Adipocyte (in vitro differentiated cells): ENCODE data around the gene MYO7B.
"Not testable (repeated sequence)": the region's sequence is repeated elsewhere in the genome, so short reads cannot be mapped to it uniquely, and the experiment has no call there.

ENCODE experiments used
- DNase-seq: peaks from one replicate; pipeline ENCODE4 v3.0.0-alpha.2; 2015; ENCODE audit warnings: low read depth
- H3K27me3 ChIP-seq: replicated peaks from 2 replicates; pipeline ENCODE4 v1.7.0; 2013; ENCODE audit warnings: mild to moderate bottlenecking, low read length, moderate library complexity; ENCODE audit not compliant: control insufficient read depth, insufficient read depth
- H3K36me3 ChIP-seq: 2 replicates; pipeline ENCODE4 v1.7.0; 2013; ENCODE audit warnings: low read length, mild to moderate bottlenecking, moderate library complexity; ENCODE audit not compliant: control insufficient read depth, insufficient read depth, severe bottlenecking
- H3K4me1 ChIP-seq: 2 replicates; pipeline ENCODE4 v1.7.0; 2013; ENCODE audit warnings: mild to moderate bottlenecking, low read length, moderate library complexity; ENCODE audit not compliant: control insufficient read depth, insufficient read depth
- H3K4me3 ChIP-seq: 2 replicates; pipeline ENCODE4 v1.7.0; 2013; ENCODE audit warnings: mild to moderate bottlenecking, low read length, moderate library complexity
- H3K9ac ChIP-seq: 2 replicates; pipeline ENCODE4 v1.7.0; 2013; ENCODE audit warnings: mild to moderate bottlenecking, low read length, moderate library complexity
- H3K9me3 ChIP-seq: 2 replicates; pipeline ENCODE4 v1.7.0; 2013; ENCODE audit warnings: mild to moderate bottlenecking, low read length, moderate library complexity; ENCODE audit not compliant: control insufficient read depth

Gene MYO7B

GRCh38 chr2:127525691-127526131 is 9.8 kb upstream of the MYO7B start:
- Histone ChIP-seq H3K4me3 (peak overlapping the region; percentile 89), H3K9ac (peak overlapping the region; percentile 97), H3K27me3 (no peaks in the 10 kb centered on the region), H3K9me3 (no peaks in the 10 kb centered on the region), H3K4me1 (peaks cover 17% of the 10 kb centered on the region), H3K36me3 (peaks cover 27% of the 10 kb centered on the region)
- peak; percentile 71 for DNase-seq

- DNase-seq: peak; percentile 99
- H3K27me3 ChIP-seq: no peaks in the 10 kb centered on the region
- peaks cover 24% of the 10 kb centered on the region for H3K36me3 ChIP-seq
- H3K9ac ChIP-seq: peak within 1 kb of the TSS; percentile 97
- H3K4me1 ChIP-seq: peaks cover 17% of the 10 kb centered on the region
- no peaks in the 10 kb centered on the region for H3K9me3 ChIP-seq
- H3K4me3 ChIP-seq: peak within 1 kb of the TSS; percentile 89
These were observed 9.1 kb upstream of the MYO7B start, which contains the start of gene IWS1 for GRCh38 chr2:127526132-127527000. IWS1 (minus strand) TSS chr2:127526489; CDS start chr2:127526208, 281 bp downstream.

- Histone ChIP-seq H3K36me3 (peaks cover 15% of the 10 kb centered on the region), H3K4me3 (peak overlapping the region; percentile 89), H3K9ac (peak overlapping the region; percentile 97), H3K9me3 (no peaks in the 10 kb centered on the region), H3K4me1 (peaks cover 17% of the 10 kb centered on the region), H3K27me3 (no peaks in the 10 kb centered on the region)
- DNase-seq: no peak
These were observed 8.3 kb upstream of the MYO7B start for GRCh38 chr2:127527001-127527804.

DNA sequence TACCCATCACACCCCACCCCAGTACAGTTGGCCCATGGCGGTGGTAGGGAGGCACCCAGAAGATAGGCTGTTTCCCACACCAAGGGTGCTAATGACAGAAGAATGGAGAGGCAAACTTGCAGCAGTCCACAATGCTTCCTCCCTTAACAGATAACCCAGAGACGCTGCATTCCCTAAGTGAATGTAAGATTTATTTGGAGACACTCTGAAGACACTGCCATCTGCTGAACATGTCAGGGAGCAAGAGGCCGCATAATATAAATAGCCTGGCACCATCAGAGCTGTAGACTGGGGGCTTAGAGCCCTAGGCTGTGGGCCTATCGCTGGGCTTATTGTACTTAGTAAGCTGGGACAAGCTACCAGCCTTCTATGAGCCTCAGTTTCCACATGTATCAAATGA is 7.0 kb upstream of the MYO7B start:
- H3K9me3 ChIP-seq: no peaks in the 10 kb centered on the region
- peaks cover 2% of the 10 kb centered on the region for H3K36me3 ChIP-seq
- H3K27me3 ChIP-seq: no peaks in the 10 kb centered on the region
- peaks cover 14% of the 10 kb centered on the region for H3K4me1 ChIP-seq
- no peak overlapping the region for H3K4me3 ChIP-seq
- no peak overlapping the region for H3K9ac ChIP-seq
- DNase-seq: no peak

GRCh38 chr2:127529416-127529815 is 6.1 kb upstream of the MYO7B start:
- H3K36me3 ChIP-seq, H3K4me3 ChIP-seq, DNase-seq, H3K9me3 ChIP-seq, H3K27me3 ChIP-seq, H3K4me1 ChIP-seq, H3K9ac ChIP-seq: not testable (repeated sequence)

DNA sequence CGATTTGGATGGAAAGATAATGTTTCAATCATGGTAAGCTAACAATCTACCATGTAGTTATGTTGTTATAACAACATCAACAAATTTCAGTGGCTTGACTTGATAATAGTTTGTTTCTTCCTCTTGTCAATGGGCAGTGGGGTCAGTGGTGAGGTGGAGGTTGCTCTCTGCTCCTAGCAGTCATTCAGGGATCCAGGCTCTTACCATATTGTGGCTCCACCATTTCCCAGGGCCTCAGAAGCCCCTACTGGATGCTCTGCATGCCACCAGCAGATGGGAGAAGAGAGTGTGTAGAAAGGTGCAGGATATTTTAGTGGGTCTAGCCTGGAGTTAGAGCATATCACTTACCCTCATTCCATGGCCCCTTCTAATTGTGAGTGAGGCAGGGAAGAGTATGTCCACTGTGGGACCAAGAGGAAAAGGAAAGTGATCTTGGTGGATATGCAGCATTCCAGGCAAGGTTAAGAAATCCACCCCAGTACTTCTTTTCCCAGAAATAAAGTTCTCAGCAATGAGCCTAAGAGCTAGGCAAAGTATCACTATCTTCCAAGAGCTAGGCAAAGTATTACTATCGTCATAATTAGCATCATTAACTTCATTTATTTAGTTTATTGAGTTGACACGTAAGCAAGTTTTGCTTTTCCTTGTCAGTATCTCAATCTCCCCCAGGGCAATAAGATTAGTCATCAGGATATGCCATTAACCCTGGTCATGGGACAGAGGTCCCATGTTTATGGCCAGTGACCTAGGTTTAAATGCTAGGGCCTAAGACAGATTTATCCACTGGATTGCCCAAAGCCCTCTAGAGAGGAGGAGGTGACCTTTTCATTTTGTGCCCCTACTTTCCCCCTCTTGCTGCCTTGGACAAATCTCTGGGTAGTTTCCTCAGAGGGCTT is 5.0 kb upstream of the MYO7B start:
- Histone ChIP-seq H3K9me3 (no peaks in the 10 kb centered on the region), H3K4me3 (no peak overlapping the region), H3K4me1 (peaks cover 8% of the 10 kb centered on the region), H3K36me3 (no peaks in the 10 kb centered on the region), H3K27me3 (peaks cover 14% of the 10 kb centered on the region), H3K9ac (no peak overlapping the region)
- DNase-seq: no peak

GRCh38 chr2:127531221-127531648 is 4.2 kb upstream of the MYO7B start:
- no peaks in the 10 kb centered on the region for H3K36me3 ChIP-seq
- peaks cover 18% of the 10 kb centered on the region for H3K27me3 ChIP-seq
- peaks cover 8% of the 10 kb centered on the region for H3K4me1 ChIP-seq
- no peak for DNase-seq
- no peak overlapping the region for H3K9ac ChIP-seq
- no peaks in the 10 kb centered on the region for H3K9me3 ChIP-seq
- H3K4me3 ChIP-seq: no peak overlapping the region

- no peak overlapping the region for H3K4me3 ChIP-seq
- H3K36me3 ChIP-seq: no peaks in the 10 kb centered on the region
- no peak overlapping the region for H3K9ac ChIP-seq
- H3K27me3 ChIP-seq: peaks cover 18% of the 10 kb centered on the region
- H3K9me3 ChIP-seq: no peaks in the 10 kb centered on the region
- H3K4me1 ChIP-seq: peaks cover 2% of the 10 kb centered on the region
- no peak for DNase-seq
These were observed 3.2 kb upstream of the MYO7B start for GRCh38 chr2:127532296-127532695.

DNA sequence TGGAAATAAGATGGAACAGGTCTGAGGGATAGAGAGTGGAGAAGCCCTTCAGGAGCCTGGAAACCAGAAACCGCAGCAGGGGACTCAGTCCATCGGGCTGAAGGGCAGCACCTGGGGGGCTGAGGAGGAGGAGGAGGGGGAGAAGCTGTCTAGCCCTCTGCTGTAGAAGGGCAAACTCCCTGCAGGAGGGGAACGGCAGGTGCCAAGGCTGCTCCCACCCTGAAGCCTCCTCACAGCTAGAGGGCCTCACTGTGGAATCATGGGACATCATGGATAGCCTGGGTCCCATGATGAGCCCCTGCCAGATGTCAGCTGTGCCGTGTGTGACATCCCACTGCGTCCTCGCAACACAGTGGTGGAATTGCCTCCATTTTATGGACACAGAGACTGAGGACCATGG is 435 bp downstream of the MYO7B start:
- DNase-seq: no peak
- Histone ChIP-seq H3K9ac (no peak overlapping the region), H3K4me1 (no peaks in the 10 kb centered on the region), H3K36me3 (no peaks in the 10 kb centered on the region), H3K9me3 (no peaks in the 10 kb centered on the region), H3K27me3 (peaks cover 18% of the 10 kb centered on the region), H3K4me3 (no peak overlapping the region)

DNA sequence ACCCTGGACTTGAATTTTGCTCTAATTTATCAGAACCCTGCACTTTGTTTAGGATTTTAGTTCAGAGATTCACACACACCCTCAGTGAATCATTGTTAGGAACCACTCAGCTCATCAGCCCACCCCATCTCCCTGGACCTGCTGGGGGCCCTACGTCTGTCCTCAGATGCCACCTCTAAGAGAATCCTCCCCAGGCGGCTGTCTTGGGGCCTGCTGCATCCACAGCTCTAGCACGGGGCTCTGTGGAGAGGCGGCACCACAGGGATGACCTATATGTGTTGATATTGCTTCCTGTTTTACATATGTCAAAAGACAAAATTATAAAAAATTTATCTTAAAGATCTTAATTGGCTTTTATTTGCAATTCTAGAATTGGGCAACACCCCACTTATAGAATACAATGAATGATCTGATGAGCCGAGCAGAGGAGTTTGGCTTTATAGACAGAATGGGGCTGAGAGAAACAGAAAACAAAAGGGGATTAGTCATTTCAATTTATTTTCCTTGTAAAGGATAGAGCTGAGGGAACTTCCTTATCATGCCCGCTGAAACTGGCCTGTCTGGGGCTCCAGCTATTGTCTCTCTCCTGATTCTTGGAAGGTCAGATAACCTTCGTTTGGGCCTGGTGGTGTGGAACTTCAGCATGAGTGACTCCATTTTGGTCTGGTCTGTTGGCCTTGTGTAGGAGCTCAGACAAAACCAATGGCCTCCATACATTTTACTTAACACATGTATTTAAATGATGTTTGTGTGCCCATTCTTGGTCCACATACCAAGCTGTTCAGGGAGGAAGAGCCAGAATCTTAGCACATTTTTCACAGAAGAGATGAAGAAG is 1.4 kb downstream of the MYO7B start:
- H3K9ac ChIP-seq: no peak overlapping the region
- H3K27me3 ChIP-seq: peaks cover 18% of the 10 kb centered on the region
- no peak overlapping the region for H3K4me3 ChIP-seq
- H3K9me3 ChIP-seq: no peaks in the 10 kb centered on the region
- peaks cover 6% of the 10 kb centered on the region for H3K4me1 ChIP-seq
- DNase-seq: no peak
- H3K36me3 ChIP-seq: no peaks in the 10 kb centered on the region
